Mucosa of descending colon (tissue), 3 donors: ENCODE data around the gene PLAC9. TPM values are rescaled to one million over a fixed set of nuclear protein-coding genes. Genes with fewer than 3 reads are reported as not detected.
"Not testable (repeated sequence)": the region's sequence is repeated elsewhere in the genome, so short reads cannot be mapped to it uniquely, and the experiment has no call there.

ENCODE experiments used
- ATAC-seq: fragments of 200-7000 bp; cut with Tn5 transposase; one replicate; pipeline ENCODE4 v1.9.1; 2020; ENCODE audit warnings: mild to moderate bottlenecking, moderate library complexity
- DNase-seq, 3 donors: peaks; one replicate each; pipeline ENCODE4 v3.0.0-alpha.2; 2020
- H3K36me3 ChIP-seq: fragments of 200-600 bp; one replicate; pipeline ENCODE4 v1.8.0; 2021; ENCODE audit warnings: low read depth, mild to moderate bottlenecking
- H3K4me1 ChIP-seq: fragments of 200-600 bp; one replicate; pipeline ENCODE4 v1.8.0; 2021; ENCODE audit warnings: low read depth, mild to moderate bottlenecking
- H3K4me3 ChIP-seq: fragments of 200-600 bp; one replicate; pipeline ENCODE4 v1.8.0; 2021; ENCODE audit warnings: mild to moderate bottlenecking
- H3K9me3 ChIP-seq: fragments of 200-600 bp; one replicate; pipeline ENCODE4 v1.8.0; 2021; ENCODE audit warnings: mild to moderate bottlenecking
- CTCF ChIP-seq: fragments of 200-600 bp; IDR thresholded peaks from one replicate; pipeline ENCODE4 v1.8.0; 2022; ENCODE audit warnings: antibody characterized with exemption, mild to moderate bottlenecking
- intact Hi-C, 2 donors: fragments of 100-400 bp; cut with DNase I in 1 of 2; cut with micrococcal nuclease in 1 of 2; formaldehyde crosslinking; loops; one replicate each; pipeline versions ENCODE4 v1.11.0 to v1.11.1; 2022; cut with DNase I, micrococcal nuclease
- total RNA-seq, 3 donors: library from RNA; stranded (reverse); fragmentation: NEBNext Ultra II Directional in 2 of 3; extraction: Animal tissue kit (Norgen Biotek cat#: 25700) in 2 of 3; gene quantifications; one replicate each; pipeline versions ENCODE4 v1.2.1 to v1.2.4, GENCODE V29; 2021 to 2023
- donor health status: DM: no; HTN: no; CAD: no; lungs with moderate emphysema.
- donor health status: DM: no; HTN: no; CAD: no.
- donor health status: DM: no; HTN: yes; CAD: no.

The PLAC9 gene
- total RNA-seq, 3 donors from 2014 or later = 3.2 to 15.1 (median 11.8) TPM

DNA sequence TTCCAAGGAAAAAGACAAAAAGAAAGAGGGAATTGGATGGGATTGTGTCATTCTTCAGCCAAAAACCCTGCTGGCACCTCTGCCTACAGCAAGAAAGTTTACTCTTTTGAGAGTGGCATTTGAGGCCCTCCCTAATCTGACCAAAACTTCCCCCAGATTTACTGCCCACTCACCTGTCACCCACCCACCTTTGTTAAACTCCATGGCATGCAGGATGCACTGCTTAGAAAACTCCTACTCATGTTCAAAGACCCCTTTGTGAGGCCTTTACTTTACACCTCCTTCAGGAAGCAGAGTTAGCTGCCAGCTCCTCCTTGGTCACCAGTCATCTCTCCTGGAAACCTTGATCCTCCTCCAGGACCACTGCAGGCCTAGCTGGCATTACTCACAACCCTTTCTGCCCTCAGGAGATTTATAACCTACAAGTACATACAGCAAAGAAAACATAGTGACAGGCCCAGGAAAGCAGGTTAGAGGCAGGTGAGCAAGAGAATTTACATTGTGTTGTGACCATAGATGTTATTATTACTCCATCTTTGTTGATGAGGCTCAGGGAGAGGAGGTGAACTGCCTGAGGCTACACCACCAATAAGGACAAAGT, 10.3 kb upstream of the PLAC9 start:
- no peak for TF ChIP-seq CTCF
- no peaks in the 10 kb centered on the region for H3K36me3 ChIP-seq
- ATAC-seq = no peak
- H3K4me1 ChIP-seq = no peaks in the 10 kb centered on the region
- DNase-seq = no peak
- H3K4me3 ChIP-seq = no peak overlapping the region
- H3K9me3 ChIP-seq = no peaks in the 10 kb centered on the region
- intact Hi-C loops = no loop called here

GRCh38 chr10:80122746-80123145, 9.8 kb upstream of the PLAC9 start:
- Histone ChIP-seq H3K4me1 (no peaks in the 10 kb centered on the region), H3K9me3 (no peaks in the 10 kb centered on the region), H3K36me3 (no peaks in the 10 kb centered on the region), H3K4me3 (no peak overlapping the region)
- intact Hi-C loops = no loop called here
- no peak for ATAC-seq
- no peak for TF ChIP-seq CTCF
- no peak for DNase-seq

GRCh38 chr10:80126876-80127275, 5.7 kb upstream of the PLAC9 start:
- TF ChIP-seq CTCF = no peak
- intact Hi-C loops = no loop called here
- no peaks in the 10 kb centered on the region for H3K4me1 ChIP-seq
- no peaks in the 10 kb centered on the region for H3K9me3 ChIP-seq
- H3K36me3 ChIP-seq = no peaks in the 10 kb centered on the region
- DNase-seq (no peak), ATAC-seq (no peak)
- no peak overlapping the region for H3K4me3 ChIP-seq

- Histone ChIP-seq H3K4me3 (no peak overlapping the region), H3K9me3 (no peaks in the 10 kb centered on the region), H3K36me3 (no peaks in the 10 kb centered on the region), H3K4me1 (no peaks in the 10 kb centered on the region)
- no peak for DNase-seq
- intact Hi-C loops = no loop called here
- ATAC-seq = no peak
- TF ChIP-seq CTCF = no peak
Observed at GRCh38 chr10:80131499-80131901, 1.0 kb upstream of the PLAC9 start.

GRCh38 chr10:80133206-80133605, 676 bp downstream of the PLAC9 start:
- H3K36me3 ChIP-seq = no peaks in the 10 kb centered on the region
- DNase-seq = peak in 1 of 3 donors; percentile 60
- no peaks in the 10 kb centered on the region for H3K4me1 ChIP-seq
- ATAC-seq = no peak
- TF ChIP-seq CTCF = no peak
- no peaks in the 10 kb centered on the region for H3K9me3 ChIP-seq
- no peak overlapping the region for H3K4me3 ChIP-seq
- intact Hi-C loops = no loop called here

GRCh38 chr10:80133687-80134086, 1.2 kb downstream of the PLAC9 start:
- DNase-seq, H3K9me3 ChIP-seq, H3K4me1 ChIP-seq, H3K4me3 ChIP-seq, ATAC-seq, intact Hi-C loops, H3K36me3 ChIP-seq: not testable (repeated sequence)
